ENCODE measurements around the gene CHCT1.

CHCT1 gene

DNA sequence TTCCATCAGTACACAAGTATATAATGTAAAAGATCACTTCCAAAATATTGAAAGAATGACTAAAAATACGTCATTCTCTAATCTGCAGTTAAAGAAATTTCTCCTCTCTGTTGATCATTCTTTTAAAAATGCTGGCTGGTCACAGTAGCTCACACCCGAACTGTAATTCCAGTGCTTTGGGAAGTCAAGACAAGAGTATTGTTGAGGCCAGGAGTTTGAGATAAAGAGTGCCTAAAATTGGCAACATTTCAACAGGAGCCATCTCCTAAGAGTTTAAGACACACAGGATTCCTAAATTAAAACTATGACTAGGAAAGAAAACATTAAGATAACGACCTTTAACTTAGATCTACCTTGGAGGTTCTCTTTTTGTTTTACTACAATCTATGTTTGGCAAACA is 25.9 kb upstream of the CHCT1 start (continued):
- TF ChIP-seq ZBTB17 (tag by site-specific recombination; IDR thresholded peaks at IDR 0.05) (no peak), ZNF112 (tag by site-specific recombination; IDR thresholded peaks at IDR 0.05) (no peak)

DNA sequence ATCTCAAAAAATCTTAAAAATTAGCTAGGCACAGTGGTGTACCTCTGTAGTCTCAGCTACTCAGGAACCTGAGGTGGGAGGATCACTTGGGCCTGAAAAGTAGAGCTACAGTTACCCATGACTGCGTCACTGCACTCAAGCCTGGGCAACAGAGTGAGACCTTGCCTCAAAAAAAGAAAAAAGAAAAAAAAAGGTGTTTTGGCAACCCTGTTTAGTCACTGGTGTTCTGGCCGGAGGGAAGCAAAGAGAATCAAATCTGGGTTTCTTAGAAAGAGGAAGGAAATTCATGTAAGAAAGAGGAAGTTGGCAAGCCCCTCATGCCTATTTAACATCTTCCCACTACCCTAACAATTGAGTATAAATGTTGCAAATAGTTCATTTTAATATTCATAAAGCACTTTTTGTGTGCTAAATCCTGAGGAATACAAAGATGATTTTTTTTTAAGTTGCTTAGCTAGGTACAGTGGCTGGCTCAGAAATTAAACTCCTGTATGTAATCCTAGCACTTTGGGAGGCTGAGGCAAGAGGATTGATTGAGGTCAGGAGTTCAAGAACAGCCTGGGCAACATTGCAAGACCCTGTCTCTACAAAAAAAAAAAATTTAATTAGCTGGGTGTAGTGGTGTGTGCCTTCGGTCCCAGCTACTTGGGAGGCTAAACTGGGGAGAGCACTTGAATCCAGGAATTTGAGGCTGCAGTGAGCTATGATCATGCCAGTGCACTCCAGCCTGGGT is 23.9 kb upstream of the CHCT1 start:
- no peak overlapping the region for H3K27ac ChIP-seq (ENCODE audit: extremely low read depth, low read depth, low read length)

More for the DNA sequence above, 23.9 kb upstream of the CHCT1 start:
- ChIA-PET CTCF (no interaction called here), POLR2A (interaction anchor here (0.9 kb wide), 1 partner anchor 12 kb away, joined by 8 read pairs; no protein-coding TSS in a partner anchor)
- TF ChIP-seq ZNF239 (tag by site-specific recombination; IDR thresholded peaks at IDR 0.05), result no peak
- TF ChIP-seq ZNF274 (IDR thresholded peaks at IDR 0.05; ENCODE audit: low read length), result no peak
- no peak for TF ChIP-seq ZNF274 (tag by site-specific recombination; IDR thresholded peaks at IDR 0.05; ENCODE audit: borderline replicate concordance)
- TF ChIP-seq, protein P1, sequence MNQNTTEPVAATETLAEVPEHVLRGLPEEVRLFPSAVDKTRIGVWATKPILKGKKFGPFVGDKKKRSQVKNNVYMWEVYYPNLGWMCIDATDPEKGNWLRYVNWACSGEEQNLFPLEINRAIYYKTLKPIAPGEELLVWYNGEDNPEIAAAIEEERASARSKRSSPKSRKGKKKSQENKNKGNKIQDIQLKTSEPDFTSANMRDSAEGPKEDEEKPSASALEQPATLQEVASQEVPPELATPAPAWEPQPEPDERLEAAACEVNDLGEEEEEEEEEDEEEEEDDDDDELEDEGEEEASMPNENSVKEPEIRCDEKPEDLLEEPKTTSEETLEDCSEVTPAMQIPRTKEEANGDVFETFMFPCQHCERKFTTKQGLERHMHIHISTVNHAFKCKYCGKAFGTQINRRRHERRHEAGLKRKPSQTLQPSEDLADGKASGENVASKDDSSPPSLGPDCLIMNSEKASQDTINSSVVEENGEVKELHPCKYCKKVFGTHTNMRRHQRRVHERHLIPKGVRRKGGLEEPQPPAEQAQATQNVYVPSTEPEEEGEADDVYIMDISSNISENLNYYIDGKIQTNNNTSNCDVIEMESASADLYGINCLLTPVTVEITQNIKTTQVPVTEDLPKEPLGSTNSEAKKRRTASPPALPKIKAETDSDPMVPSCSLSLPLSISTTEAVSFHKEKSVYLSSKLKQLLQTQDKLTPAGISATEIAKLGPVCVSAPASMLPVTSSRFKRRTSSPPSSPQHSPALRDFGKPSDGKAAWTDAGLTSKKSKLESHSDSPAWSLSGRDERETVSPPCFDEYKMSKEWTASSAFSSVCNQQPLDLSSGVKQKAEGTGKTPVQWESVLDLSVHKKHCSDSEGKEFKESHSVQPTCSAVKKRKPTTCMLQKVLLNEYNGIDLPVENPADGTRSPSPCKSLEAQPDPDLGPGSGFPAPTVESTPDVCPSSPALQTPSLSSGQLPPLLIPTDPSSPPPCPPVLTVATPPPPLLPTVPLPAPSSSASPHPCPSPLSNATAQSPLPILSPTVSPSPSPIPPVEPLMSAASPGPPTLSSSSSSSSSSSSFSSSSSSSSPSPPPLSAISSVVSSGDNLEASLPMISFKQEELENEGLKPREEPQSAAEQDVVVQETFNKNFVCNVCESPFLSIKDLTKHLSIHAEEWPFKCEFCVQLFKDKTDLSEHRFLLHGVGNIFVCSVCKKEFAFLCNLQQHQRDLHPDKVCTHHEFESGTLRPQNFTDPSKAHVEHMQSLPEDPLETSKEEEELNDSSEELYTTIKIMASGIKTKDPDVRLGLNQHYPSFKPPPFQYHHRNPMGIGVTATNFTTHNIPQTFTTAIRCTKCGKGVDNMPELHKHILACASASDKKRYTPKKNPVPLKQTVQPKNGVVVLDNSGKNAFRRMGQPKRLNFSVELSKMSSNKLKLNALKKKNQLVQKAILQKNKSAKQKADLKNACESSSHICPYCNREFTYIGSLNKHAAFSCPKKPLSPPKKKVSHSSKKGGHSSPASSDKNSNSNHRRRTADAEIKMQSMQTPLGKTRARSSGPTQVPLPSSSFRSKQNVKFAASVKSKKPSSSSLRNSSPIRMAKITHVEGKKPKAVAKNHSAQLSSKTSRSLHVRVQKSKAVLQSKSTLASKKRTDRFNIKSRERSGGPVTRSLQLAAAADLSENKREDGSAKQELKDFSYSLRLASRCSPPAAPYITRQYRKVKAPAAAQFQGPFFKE (tag by site-specific recombination; IDR thresholded peaks at IDR 0.05; ENCODE audit: borderline replicate concordance), result no peak
- TF ChIP-seq ZNF114 (tag by site-specific recombination; IDR thresholded peaks at IDR 0.05), result no peak
- TF ChIP-seq, protein P2, sequence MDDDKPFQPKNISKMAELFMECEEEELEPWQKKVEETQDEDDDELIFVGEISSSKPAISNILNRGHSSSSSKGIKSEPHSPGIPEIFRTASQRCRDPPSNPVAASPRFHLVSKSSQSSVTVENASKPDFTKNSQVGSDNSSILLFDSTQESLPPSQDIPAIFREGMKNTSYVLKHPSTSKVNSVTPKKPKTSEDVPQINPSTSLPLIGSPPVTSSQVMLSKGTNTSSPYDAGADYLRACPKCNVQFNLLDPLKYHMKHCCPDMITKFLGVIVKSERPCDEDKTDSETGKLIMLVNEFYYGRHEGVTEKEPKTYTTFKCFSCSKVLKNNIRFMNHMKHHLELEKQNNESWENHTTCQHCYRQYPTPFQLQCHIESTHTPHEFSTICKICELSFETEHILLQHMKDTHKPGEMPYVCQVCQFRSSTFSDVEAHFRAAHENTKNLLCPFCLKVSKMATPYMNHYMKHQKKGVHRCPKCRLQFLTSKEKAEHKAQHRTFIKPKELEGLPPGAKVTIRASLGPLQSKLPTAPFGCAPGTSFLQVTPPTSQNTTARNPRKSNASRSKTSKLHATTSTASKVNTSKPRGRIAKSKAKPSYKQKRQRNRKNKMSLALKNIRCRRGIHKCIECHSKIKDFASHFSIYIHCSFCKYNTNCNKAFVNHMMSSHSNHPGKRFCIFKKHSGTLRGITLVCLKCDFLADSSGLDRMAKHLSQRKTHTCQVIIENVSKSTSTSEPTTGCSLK (tag by site-specific recombination; IDR thresholded peaks at IDR 0.05), result no peak
- no peak for TF ChIP-seq ZNF266 (tag by site-specific recombination; IDR thresholded peaks at IDR 0.05; ENCODE audit: low read depth)
- no peak for TF ChIP-seq IKZF3 (tag by site-specific recombination; IDR thresholded peaks at IDR 0.05)
- TF ChIP-seq ZNF561 (tag by site-specific recombination; IDR thresholded peaks at IDR 0.05; ENCODE audit: borderline replicate concordance), result no peak
- TF ChIP-seq WT1 (tag by site-specific recombination; IDR thresholded peaks at IDR 0.05), result no peak
- no peak for TF ChIP-seq YY2 (tag by site-specific recombination; IDR thresholded peaks at IDR 0.05)
- TF ChIP-seq, protein P3, sequence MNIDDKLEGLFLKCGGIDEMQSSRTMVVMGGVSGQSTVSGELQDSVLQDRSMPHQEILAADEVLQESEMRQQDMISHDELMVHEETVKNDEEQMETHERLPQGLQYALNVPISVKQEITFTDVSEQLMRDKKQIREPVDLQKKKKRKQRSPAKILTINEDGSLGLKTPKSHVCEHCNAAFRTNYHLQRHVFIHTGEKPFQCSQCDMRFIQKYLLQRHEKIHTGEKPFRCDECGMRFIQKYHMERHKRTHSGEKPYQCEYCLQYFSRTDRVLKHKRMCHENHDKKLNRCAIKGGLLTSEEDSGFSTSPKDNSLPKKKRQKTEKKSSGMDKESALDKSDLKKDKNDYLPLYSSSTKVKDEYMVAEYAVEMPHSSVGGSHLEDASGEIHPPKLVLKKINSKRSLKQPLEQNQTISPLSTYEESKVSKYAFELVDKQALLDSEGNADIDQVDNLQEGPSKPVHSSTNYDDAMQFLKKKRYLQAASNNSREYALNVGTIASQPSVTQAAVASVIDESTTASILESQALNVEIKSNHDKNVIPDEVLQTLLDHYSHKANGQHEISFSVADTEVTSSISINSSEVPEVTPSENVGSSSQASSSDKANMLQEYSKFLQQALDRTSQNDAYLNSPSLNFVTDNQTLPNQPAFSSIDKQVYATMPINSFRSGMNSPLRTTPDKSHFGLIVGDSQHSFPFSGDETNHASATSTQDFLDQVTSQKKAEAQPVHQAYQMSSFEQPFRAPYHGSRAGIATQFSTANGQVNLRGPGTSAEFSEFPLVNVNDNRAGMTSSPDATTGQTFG (tag by site-specific recombination; IDR thresholded peaks at IDR 0.05; ENCODE audit: borderline replicate concordance), result no peak
- TF ChIP-seq HOXA7 (CRISPR knock-in tag; IDR thresholded peaks at IDR 0.05; ENCODE audit: borderline replicate concordance), result no peak
- TF ChIP-seq, protein P4, sequence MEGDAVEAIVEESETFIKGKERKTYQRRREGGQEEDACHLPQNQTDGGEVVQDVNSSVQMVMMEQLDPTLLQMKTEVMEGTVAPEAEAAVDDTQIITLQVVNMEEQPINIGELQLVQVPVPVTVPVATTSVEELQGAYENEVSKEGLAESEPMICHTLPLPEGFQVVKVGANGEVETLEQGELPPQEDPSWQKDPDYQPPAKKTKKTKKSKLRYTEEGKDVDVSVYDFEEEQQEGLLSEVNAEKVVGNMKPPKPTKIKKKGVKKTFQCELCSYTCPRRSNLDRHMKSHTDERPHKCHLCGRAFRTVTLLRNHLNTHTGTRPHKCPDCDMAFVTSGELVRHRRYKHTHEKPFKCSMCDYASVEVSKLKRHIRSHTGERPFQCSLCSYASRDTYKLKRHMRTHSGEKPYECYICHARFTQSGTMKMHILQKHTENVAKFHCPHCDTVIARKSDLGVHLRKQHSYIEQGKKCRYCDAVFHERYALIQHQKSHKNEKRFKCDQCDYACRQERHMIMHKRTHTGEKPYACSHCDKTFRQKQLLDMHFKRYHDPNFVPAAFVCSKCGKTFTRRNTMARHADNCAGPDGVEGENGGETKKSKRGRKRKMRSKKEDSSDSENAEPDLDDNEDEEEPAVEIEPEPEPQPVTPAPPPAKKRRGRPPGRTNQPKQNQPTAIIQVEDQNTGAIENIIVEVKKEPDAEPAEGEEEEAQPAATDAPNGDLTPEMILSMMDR (tag by site-specific recombination; IDR thresholded peaks at IDR 0.05), result no peak
- TF ChIP-seq ZNF501 (tag by site-specific recombination; IDR thresholded peaks at IDR 0.05), result no peak
- no peak for TF ChIP-seq ZNF140 (tag by site-specific recombination; IDR thresholded peaks at IDR 0.05)
- TF ChIP-seq ZNF510 (tag by site-specific recombination; IDR thresholded peaks at IDR 0.05; ENCODE audit: insufficient replicate concordance), result no peak
- TF ChIP-seq, protein P5, sequence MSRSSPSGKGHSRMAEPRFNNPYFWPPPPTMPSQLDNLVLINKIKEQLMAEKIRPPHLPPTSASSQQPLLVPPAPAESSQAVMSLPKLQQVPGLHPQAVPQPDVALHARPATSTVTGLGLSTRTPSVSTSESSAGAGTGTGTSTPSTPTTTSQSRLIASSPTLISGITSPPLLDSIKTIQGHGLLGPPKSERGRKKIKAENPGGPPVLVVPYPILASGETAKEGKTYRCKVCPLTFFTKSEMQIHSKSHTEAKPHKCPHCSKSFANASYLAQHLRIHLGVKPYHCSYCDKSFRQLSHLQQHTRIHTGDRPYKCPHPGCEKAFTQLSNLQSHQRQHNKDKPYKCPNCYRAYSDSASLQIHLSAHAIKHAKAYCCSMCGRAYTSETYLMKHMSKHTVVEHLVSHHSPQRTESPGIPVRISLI (tag by site-specific recombination; IDR thresholded peaks at IDR 0.05), result no peak
- no peak for TF ChIP-seq ZNF548 (tag by site-specific recombination; IDR thresholded peaks at IDR 0.05)
- Histone ChIP-seq H3K4me1 (ENCODE audit: control insufficient read depth, insufficient read depth, low read length) (no peaks in the 10 kb centered on the region), H3K4me3 (ENCODE audit: low read depth, low read length) (no peak overlapping the region), H3K36me3 (ENCODE audit: control insufficient read depth in 2 of 2, insufficient read depth in 1 of 2, low read length in 2 of 2) (no peaks in the 10 kb centered on the region), H3K9me3 (ENCODE audit: control insufficient read depth, insufficient read depth, low read depth, low read length) (no peaks in the 10 kb centered on the region)
